ENCODE measurements around the gene SMCO2. TPM values are rescaled to one million over a fixed set of nuclear protein-coding genes. Genes with fewer than 3 reads are reported as not detected.
A peak's percentile ranks its signal among the peaks of the same experiment; 100 is the strongest.

Gene SMCO2
- total RNA-seq, 1 donor from 2014 or later = 0.20 TPM

GRCh38 chr12:27499377-27499776 lies 52.8 kb downstream of the SMCO2 start:
- DNase-seq (ENCODE audit: low read depth in 2 of 2) = no peak

GRCh38 chr12:27500546-27500945 lies 54.0 kb downstream of the SMCO2 start:
- peak in 1 of 2 donors; percentile 73 for DNase-seq (ENCODE audit: low read depth in 2 of 2)

DNA sequence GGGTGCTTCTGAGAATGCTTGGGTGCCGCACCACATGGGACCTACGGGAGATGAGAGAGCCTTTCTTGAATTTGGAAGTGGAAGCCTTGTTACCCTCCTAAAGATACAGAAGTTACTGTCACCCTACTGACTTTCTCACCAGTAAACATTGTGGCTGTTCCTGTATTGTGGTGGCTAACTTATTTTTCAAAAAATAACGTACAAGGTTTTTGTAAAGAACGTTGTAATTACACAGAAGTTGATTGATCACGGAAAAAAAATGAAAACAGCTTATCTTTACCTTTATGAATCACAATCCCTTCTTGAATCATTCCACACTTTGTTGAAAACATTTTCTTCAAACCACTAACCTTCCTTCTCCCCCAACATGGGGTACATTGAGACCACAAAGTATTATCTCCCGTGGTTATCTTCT lies 55.5 kb downstream of the SMCO2 start:
- no peak for DNase-seq (ENCODE audit: low read depth in 2 of 2)

DNA sequence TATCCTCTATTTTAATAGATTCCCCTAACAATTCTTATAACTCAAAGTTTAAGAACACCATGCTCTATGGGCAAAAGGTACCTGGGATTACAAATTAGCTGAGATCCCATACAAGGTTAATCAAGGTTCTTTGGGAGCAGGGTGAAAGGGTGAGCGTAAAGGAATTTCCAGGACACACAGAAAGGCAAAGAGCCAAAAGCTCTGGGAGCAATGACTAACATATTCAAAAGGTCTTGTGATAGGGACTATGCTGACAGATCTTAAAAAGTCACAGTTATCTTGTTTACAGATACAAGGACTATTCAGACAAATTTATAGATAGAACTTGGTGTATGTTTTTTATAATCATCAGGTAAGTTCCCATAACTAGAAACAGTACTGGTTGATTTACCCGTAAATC lies 58.0 kb downstream of the SMCO2 start:
- DNase-seq (ENCODE audit: low read depth in 2 of 2) = peak in 1 of 2 donors; percentile 78

DNA sequence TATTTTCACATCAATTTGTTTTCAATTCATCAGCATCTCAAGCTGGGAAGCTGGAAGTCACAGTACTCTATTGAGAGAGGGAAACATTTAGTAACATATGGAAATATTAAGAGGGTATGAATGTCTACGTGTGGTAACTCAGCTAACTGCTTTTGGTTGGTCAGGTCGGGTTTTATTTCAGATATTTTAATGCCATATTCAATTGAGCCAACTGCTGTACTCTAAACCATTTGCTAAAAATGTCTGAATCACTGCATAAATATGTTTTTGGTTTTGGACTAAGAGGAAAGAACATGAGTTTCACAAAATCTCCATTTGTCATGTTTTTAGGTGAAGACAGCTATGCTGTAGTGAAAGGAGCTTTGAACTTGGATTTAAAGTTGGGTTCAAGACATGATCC lies 58.6 kb downstream of the SMCO2 start:
- no peak for DNase-seq (ENCODE audit: low read depth in 2 of 2)

DNA sequence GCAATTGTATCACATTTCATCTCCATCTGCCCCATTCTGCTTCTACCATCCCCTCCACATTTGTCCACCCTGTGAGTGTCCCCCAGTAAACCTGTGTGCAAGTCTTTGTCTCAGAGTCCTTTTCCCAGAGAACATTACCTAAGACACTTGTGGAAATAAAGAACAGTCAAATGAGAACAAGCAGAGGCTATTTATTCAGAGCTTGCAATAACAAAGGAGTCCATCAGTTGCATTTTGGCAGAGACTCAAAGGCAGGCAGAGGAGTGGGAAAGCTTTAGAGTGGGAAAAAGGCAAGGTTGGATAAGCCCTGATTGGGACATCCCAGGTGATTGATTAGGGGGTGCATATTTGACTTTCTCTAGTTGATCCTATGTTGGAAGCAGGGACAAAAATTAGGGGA lies 59.2 kb downstream of the SMCO2 start:
- DNase-seq (ENCODE audit: low read depth in 2 of 2) = peak in 1 of 2 donors; percentile 58

GRCh38 chr12:27506645-27507189 lies 60.2 kb downstream of the SMCO2 start:
- no peak for DNase-seq (ENCODE audit: low read depth in 2 of 2)

- DNase-seq (ENCODE audit: low read depth in 2 of 2) = no peak
Measured at GRCh38 chr12:27508736-27509431, 62.3 kb downstream of the SMCO2 start.

GRCh38 chr12:27511031-27511722 lies 64.6 kb downstream of the SMCO2 start:
- DNase-seq (ENCODE audit: low read depth in 2 of 2) = peak in 1 of 2 donors; percentile 61

DNA sequence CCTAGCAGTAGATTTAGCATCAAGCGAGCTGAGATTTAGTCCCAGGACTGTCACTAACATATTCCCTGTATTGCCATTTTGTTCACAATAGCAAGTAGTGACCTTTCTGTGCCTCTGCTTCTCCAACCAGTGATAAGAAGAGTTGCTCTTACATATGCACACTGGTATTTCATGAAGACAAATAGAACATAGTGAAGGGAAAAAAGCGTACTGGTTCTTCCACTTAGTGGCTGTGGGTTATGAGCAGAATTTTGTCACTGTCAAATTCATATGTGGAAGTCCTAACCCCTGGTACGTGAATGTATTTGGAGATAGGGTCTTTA lies 65.1 kb downstream of the SMCO2 start:
- DNase-seq (ENCODE audit: low read depth in 2 of 2) = no peak

GRCh38 chr12:27513155-27513824 lies 66.8 kb downstream of the SMCO2 start:
- no peak for DNase-seq (ENCODE audit: low read depth in 2 of 2)

DNA sequence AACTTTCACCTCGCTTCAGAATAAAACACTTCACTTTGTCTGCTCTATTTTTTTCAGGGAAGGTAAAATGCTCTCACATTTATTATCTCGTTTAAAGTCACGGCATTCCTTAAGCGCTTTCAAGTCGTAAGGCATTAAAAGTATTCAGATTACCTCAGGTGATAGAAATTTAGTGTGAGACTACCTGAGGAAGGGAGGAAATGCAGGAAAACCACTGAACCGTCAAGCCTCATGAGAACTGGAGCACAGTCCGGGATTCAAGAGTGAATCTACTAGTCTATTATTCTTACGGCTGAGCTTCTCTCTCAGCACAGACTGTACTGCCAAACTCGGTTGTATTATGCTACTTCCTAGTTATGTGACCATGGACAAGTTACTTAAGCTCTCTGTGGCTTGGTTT lies 69.1 kb downstream of the SMCO2 start:
- no peak for DNase-seq (ENCODE audit: low read depth in 2 of 2)

- DNase-seq (ENCODE audit: low read depth in 2 of 2) = no peak
Measured at GRCh38 chr12:27516625-27517024, 70.1 kb downstream of the SMCO2 start.

GRCh38 chr12:27517546-27517945 lies 71.0 kb downstream of the SMCO2 start:
- DNase-seq (ENCODE audit: low read depth in 2 of 2) = no peak

- DNase-seq (ENCODE audit: low read depth in 2 of 2) = no peak
Measured at GRCh38 chr12:27517961-27518665, 71.6 kb downstream of the SMCO2 start.

DNA sequence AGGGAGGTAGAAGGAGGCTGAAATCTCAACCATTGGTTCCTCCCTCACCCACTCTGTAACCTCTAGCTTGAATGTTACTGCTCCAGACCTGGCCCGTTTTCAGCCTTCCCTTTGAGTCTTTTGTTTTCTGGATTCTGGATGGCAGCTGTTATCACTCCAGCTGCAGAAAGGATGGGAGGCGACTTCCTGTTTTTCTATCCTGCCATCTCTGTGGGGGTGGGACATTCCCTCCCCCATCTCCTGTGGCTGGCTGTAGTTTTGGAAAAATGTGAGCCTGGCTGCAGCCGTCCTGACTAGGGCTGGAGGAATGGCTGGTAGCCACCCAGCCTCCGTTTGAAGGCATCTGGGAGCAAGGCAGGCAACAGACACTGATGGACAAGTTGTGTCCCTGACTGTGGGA lies 74.5 kb downstream of the SMCO2 start:
- DNase-seq (ENCODE audit: low read depth in 2 of 2) = peak; percentile 6 to 91

DNA sequence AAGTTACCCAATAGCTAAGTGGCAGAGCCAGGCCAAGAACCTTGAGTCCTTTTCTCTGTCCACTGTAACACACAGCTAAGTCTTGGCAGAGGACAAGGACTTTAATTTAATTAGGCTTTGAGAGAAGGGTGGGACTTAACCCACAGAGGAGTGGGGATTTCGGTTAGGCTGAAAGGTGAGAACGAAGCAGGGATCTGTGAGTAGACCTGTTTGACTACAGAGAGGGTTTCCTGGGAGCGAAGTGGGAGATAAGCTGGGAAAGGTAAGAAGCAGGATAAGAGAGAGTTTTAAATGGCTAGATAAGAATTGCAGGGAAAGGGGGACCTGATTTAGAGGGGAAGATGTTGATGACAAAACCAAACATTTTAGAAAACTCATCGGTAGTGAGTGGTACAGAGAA lies 75.4 kb downstream of the SMCO2 start:
- no peak for DNase-seq (ENCODE audit: low read depth in 2 of 2)

DNA sequence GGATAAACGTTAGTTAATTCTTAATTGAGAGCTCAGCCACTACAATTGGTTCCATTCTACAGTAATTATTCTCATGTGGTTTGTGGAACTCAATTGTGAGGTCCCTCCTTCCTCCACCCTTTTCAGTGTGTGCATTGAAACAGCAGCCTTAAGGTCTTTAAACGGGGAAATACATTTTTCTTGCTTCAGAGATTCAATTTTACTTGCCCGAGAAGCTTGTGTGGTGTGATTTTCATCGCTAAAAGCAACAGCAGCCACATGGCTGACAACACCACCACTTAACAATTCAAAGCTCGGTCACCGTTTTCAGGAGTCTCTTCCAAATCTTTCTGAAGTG lies 76.7 kb downstream of the SMCO2 start:
- no peak for DNase-seq (ENCODE audit: low read depth in 2 of 2)

- peak; percentile 99 for DNase-seq (ENCODE audit: low read depth in 2 of 2)
Measured at GRCh38 chr12:27523642-27524493, 77.3 kb downstream of the SMCO2 start, which contains the start of gene PPFIBP1. PPFIBP1 (plus strand) TSS chr12:27524206; CDS start chr12:27633397, 109,191 bp downstream.

DNA sequence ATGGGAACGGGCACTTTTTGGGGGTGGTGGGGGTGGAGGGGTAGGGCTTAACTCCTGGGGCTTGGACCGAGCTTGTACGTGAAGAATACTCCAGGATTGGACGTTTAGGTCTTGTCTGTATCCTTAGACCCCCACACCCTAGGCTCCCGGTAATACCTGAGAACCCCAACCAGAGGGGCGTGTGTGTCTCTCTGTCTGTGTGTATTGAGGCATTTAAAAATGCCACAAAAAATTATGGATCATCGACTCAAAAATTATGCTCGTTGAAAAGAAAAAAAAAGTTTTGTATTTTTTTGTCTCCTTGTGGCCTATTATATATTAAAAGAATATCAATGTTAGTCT lies 77.9 kb downstream of the SMCO2 start:
- DNase-seq (ENCODE audit: low read depth in 2 of 2) = no peak
